NCI-H2227 (cell line): Measurements from ENCODE around the gene MRPL55.

Source experiments
- DNase-seq: peaks from one replicate; lab custom pipeline; 2025; ENCODE audit not compliant: unreplicated experiment; lab: John Stamatoyannopoulos, UW

MRPL55 gene

GRCh38 chr1:228060458-228061190 lies 48.5 kb downstream of the MRPL55 start:
- peak; percentile 62 for DNase-seq

- peak; percentile 97 for DNase-seq
These were observed 49.3 kb downstream of the MRPL55 start for GRCh38 chr1:228059634-228060457.

GRCh38 chr1:228058949-228059633 lies 50.0 kb downstream of the MRPL55 start:
- no peak for DNase-seq

GRCh38 chr1:228058172-228058948 lies 50.7 kb downstream of the MRPL55 start:
- no peak for DNase-seq
